Left ventricle myocardium inferior (tissue), 1 donor: ENCODE data around the gene TCF3. TPM values are rescaled to one million over a fixed set of nuclear protein-coding genes. Genes with fewer than 3 reads are reported as not detected.
"Not testable (repeated sequence)": the region's sequence is repeated elsewhere in the genome, so short reads cannot be mapped to it uniquely, and the experiment has no call there.

Source experiments
- DNase-seq: peaks from one replicate; pipeline ENCODE4 v3.0.0-alpha.2; 2020
- H3K27ac ChIP-seq: fragments of 200-600 bp; replicated peaks from 2 replicates; pipeline ENCODE4 v1.8.0; 2021
- H3K27me3 ChIP-seq: fragments of 200-600 bp; 2 replicates; pipeline ENCODE4 v1.8.0; 2021; ENCODE audit warnings: low read depth
- H3K36me3 ChIP-seq: fragments of 200-600 bp; 2 replicates; pipeline ENCODE4 v1.8.0; 2021
- H3K4me1 ChIP-seq: fragments of 200-600 bp; 2 replicates; pipeline ENCODE4 v1.8.0; 2021
- H3K4me3 ChIP-seq: fragments of 200-600 bp; 2 replicates; pipeline ENCODE4 v1.8.0; 2021; ENCODE audit warnings: mild to moderate bottlenecking, moderate library complexity
- H3K9me3 ChIP-seq: fragments of 200-600 bp; replicated peaks from 2 replicates; pipeline ENCODE4 v1.8.0; 2021
- CTCF ChIP-seq: fragments of 200-600 bp; IDR thresholded peaks from 2 replicates; pipeline ENCODE4 v1.8.0; 2021; ENCODE audit warnings: antibody characterized with exemption, mild to moderate bottlenecking, borderline replicate concordance
- intact Hi-C: fragments of 100-400 bp; cut with micrococcal nuclease; formaldehyde crosslinking; loops from one replicate; pipeline ENCODE4 v1.11.0; 2022
- total RNA-seq: library from RNA; stranded (reverse); fragmentation: NEBNext Ultra II Directional; extraction: Animal tissue kit (Norgen Biotek cat#: 25700); gene quantifications from one replicate; pipeline ENCODE4 v1.2.1, GENCODE V29; 2021
- donor health status: DM: no; HTN: yes; CAD: no; lungs with severe emphysema.

The TCF3 gene
- total RNA-seq, 1 donor from 2014 or later, result 18.4 TPM

GRCh38 chr19:1673645-1674292 is 21.4 kb upstream of the TCF3 start:
- H3K9me3 ChIP-seq, result no peaks in the 10 kb centered on the region
- H3K4me3 ChIP-seq, result no peak overlapping the region
- H3K27me3 ChIP-seq, result peaks cover 94% of the 10 kb centered on the region
- no peaks in the 10 kb centered on the region for H3K36me3 ChIP-seq
- no peak for TF ChIP-seq CTCF
- DNase-seq, result no peak
- no peak overlapping the region for H3K27ac ChIP-seq
- intact Hi-C loops, result loop anchor here (10.0 kb wide), 1 partner anchor 129 kb away; no protein-coding TSS in a partner anchor
- peaks cover 19% of the 10 kb centered on the region for H3K4me1 ChIP-seq

GRCh38 chr19:1672769-1673644 is 20.6 kb upstream of the TCF3 start:
- intact Hi-C loops, result loop anchor here (10.0 kb wide), 1 partner anchor 128 kb away; no protein-coding TSS in a partner anchor
- Histone ChIP-seq H3K9me3 (no peaks in the 10 kb centered on the region), H3K4me3 (no peak overlapping the region), H3K27me3 (peaks cover 94% of the 10 kb centered on the region), H3K27ac (no peak overlapping the region), H3K36me3 (no peaks in the 10 kb centered on the region), H3K4me1 (peaks cover 23% of the 10 kb centered on the region)
- DNase-seq, result no peak
- TF ChIP-seq CTCF, result no peak

GRCh38 chr19:1672038-1672768 is 19.8 kb upstream of the TCF3 start:
- no peaks in the 10 kb centered on the region for H3K36me3 ChIP-seq
- H3K4me3 ChIP-seq, result peak overlapping the region; percentile 21
- peak; percentile 83 for TF ChIP-seq CTCF
- H3K27me3 ChIP-seq, result peaks cover 94% of the 10 kb centered on the region
- no peak overlapping the region for H3K27ac ChIP-seq
- DNase-seq, result no peak
- intact Hi-C loops, result loop anchor here (10.0 kb wide), 1 partner anchor 127 kb away; no protein-coding TSS in a partner anchor
- H3K4me1 ChIP-seq, result peaks cover 23% of the 10 kb centered on the region
- H3K9me3 ChIP-seq, result no peaks in the 10 kb centered on the region

GRCh38 chr19:1671716-1672037 is 19.3 kb upstream of the TCF3 start:
- Histone ChIP-seq H3K4me3 (peak overlapping the region; percentile 21), H3K27me3 (peaks cover 94% of the 10 kb centered on the region), H3K27ac (no peak overlapping the region), H3K9me3 (no peaks in the 10 kb centered on the region), H3K36me3 (no peaks in the 10 kb centered on the region), H3K4me1 (peaks cover 23% of the 10 kb centered on the region)
- TF ChIP-seq CTCF, result no peak
- intact Hi-C loops, result loop anchor here (10.0 kb wide), 1 partner anchor 127 kb away; no protein-coding TSS in a partner anchor
- DNase-seq, result no peak

- not testable (repeated sequence) for DNase-seq, H3K27ac ChIP-seq, H3K9me3 ChIP-seq, H3K36me3 ChIP-seq, H3K4me3 ChIP-seq
- intact Hi-C loops, result loop anchor here (10.0 kb wide), 1 partner anchor 126 kb away; no protein-coding TSS in a partner anchor
- peaks cover 19% of the 10 kb centered on the region for H3K4me1 ChIP-seq
- H3K27me3 ChIP-seq, result peaks cover 94% of the 10 kb centered on the region
These were observed 18.3 kb upstream of the TCF3 start for GRCh38 chr19:1670747-1671146.
